ENCODE results near the gene LRPAP1. TPM values are rescaled to one million over a fixed set of nuclear protein-coding genes. Genes with fewer than 3 reads are reported as not detected.

The LRPAP1 gene
- total RNA-seq, 4 donors from 2014 or later: 65.0 to 131 (median 100) TPM

DNA sequence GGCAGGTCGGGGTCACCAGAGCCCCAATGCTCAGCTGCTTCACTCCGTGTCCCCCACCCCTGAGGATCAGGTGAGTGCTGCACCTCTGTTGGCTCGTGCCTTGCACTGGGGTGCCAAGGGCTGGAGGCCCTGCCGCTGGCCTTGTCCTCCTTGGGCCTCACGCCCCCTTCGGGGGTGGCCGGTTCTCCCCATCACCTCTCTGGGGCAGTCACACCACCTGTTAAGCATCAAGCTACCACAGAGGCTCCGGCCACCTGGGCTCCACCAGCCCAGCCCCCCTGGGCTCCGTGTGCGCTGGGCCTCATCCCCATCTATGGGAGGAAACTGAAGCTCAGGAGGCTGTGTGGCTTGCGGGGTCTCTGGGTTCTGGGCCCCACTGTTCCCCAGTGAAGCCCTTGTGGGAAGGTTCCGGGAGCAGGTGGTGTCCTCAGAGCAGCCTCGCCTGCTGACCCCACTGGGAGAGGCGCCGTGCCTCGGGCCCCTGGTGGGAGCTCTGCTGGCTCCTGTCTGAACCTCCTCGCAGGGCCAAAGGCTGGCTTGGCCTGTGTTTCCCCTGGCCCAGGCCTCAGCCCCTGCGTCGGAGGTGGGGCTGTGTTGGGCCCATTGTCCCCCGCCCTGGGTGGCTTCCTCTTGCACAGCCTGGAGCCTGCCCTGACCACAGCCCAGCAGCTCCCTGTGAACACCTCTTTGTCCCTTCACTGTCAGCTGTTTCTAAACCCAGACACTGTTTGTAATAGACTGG lies 38.3 kb downstream of the LRPAP1 start:
- H3K36me3 ChIP-seq: peaks cover 0 to 6% of the 10 kb centered on the region in 2 donors
- DNase-seq (no peak), ATAC-seq (no peak)
- H3K27me3 ChIP-seq: no peaks in the 10 kb centered on the region
- in situ Hi-C loops (cut with MboI; ENCODE audit: low sequenced_read_pairs in 4 of 4): no loop called here
- peaks cover 0 to 4% of the 10 kb centered on the region in 2 donors for H3K4me1 ChIP-seq
- no peaks in the 10 kb centered on the region for H3K9me3 ChIP-seq
- H3K4me3 ChIP-seq: no peak overlapping the region
- intact Hi-C loops (cut with DNase I; ENCODE audit: low total_unique reads): no loop called here
- TF ChIP-seq, protein P1, sequence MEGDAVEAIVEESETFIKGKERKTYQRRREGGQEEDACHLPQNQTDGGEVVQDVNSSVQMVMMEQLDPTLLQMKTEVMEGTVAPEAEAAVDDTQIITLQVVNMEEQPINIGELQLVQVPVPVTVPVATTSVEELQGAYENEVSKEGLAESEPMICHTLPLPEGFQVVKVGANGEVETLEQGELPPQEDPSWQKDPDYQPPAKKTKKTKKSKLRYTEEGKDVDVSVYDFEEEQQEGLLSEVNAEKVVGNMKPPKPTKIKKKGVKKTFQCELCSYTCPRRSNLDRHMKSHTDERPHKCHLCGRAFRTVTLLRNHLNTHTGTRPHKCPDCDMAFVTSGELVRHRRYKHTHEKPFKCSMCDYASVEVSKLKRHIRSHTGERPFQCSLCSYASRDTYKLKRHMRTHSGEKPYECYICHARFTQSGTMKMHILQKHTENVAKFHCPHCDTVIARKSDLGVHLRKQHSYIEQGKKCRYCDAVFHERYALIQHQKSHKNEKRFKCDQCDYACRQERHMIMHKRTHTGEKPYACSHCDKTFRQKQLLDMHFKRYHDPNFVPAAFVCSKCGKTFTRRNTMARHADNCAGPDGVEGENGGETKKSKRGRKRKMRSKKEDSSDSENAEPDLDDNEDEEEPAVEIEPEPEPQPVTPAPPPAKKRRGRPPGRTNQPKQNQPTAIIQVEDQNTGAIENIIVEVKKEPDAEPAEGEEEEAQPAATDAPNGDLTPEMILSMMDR (IDR thresholded peaks at IDR 0.05 in 4 of 5, conservative IDR thresholded peaks at IDR 0.05 in 1 of 5): no peak
- TF ChIP-seq POLR2A (IDR thresholded peaks at IDR 0.05): no peak
- no peak overlapping the region for H3K27ac ChIP-seq

DNA sequence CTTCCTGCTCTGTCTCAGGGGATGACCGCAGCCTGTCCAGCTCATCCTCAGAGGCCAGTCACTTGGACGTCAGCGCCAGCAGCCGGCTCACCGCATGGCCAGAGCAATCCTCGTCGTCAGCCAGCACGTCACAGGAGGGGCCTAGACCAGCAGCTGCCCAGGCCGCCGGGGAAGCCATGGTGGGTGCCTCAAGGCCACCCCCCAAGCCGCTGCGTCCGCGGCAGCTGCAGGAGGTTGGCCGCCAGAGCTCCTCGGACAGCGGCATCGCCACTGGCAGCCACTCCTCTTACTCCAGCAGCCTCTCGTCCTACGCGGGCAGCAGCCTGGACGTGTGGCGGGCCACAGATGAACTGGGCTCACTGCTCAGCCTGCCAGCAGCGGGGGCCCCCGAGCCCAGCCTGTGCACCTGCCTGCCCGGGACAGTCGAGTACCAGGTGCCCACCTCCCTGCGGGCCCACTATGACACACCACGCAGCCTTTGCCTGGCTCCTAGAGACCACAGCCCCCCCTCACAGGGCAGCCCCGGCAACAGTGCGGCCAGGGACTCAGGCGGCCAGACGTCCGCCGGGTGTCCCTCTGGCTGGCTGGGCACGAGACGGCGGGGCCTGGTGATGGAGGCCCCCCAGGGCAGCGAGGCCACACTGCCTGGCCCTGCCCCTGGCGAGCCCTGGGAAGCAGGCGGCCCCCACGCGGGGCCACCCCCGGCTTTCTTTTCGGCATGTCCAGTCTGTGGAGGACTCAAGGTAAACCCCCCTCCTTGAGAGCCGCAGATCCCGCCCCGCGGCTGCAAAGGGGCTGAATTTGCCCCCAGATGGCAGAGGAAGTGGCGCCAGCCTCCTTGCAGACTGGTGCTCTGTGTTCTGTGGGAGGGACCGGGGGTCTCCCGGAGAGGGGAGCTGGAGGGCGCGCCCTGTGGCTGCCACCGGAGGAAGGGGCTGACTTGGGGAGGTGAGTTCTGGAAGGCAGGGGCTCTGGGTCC lies 39.2 kb downstream of the LRPAP1 start:
- Histone ChIP-seq H3K4me3 (no peak overlapping the region), H3K27me3 (no peaks in the 10 kb centered on the region), H3K36me3 (peaks cover 0 to 6% of the 10 kb centered on the region in 2 donors), H3K9me3 (no peaks in the 10 kb centered on the region), H3K27ac (peak overlapping the region in 1 of 4 donors; percentile 44), H3K4me1 (peaks cover 0 to 4% of the 10 kb centered on the region in 2 donors)
- no peak for ATAC-seq
- DNase-seq: no peak
- no peak for TF ChIP-seq POLR2A (IDR thresholded peaks at IDR 0.05)
- TF ChIP-seq, protein P1 (IDR thresholded peaks at IDR 0.05 in 4 of 5, conservative IDR thresholded peaks at IDR 0.05 in 1 of 5): no peak
- in situ Hi-C loops (cut with MboI; ENCODE audit: low sequenced_read_pairs in 4 of 4) (no loop called here), intact Hi-C loops (cut with DNase I; ENCODE audit: low total_unique reads) (no loop called here)

DNA sequence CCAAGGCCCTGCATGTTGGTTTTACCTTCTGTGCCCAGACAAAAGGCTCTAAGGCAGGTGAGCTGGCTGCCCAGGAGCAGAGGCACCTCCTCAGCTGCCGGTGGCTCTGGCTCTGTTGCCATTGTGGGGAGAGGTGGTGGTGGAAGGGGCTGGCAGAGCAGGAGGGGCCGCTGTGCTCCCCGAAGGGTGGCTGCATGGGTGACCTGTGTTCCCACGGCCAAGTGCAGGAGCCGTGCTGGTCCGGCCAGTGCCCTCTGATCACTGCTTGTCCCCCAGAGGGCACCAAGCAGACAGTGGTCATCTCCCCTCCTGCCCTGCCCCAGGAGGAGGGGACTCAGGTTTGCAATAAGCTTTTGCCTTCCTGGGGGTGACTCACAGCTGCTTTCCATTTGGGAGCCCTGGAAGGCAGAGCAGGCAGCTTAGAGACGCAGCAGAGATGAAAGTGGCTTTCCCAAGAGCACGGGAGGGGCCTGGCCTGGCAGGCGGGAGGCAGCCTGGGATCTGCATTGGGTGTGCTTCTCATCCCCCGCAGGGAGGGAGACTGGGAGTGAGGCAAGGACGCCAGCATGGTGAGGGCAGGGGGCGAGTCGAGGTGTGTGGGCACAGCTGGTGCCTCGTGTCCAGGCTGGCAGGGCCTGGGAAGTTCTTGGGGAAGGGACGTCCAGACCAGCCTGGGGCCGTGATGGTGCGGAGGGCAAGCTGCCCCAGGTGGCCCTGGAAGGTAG lies 40.4 kb downstream of the LRPAP1 start:
- Histone ChIP-seq H3K9me3 (no peaks in the 10 kb centered on the region), H3K36me3 (peaks cover 0 to 6% of the 10 kb centered on the region in 2 donors), H3K4me1 (peaks cover 0 to 8% of the 10 kb centered on the region in 2 donors), H3K27ac (peak overlapping the region in 2 of 4 donors; percentile 6 to 44), H3K27me3 (no peaks in the 10 kb centered on the region), H3K4me3 (no peak overlapping the region)
- intact Hi-C loops (cut with DNase I; ENCODE audit: low total_unique reads) (no loop called here), in situ Hi-C loops (cut with MboI; ENCODE audit: low sequenced_read_pairs in 4 of 4) (no loop called here)
- DNase-seq (no peak), ATAC-seq (no peak)
- TF ChIP-seq, protein P1 (IDR thresholded peaks at IDR 0.05 in 4 of 5, conservative IDR thresholded peaks at IDR 0.05 in 1 of 5): no peak
- TF ChIP-seq POLR2A (IDR thresholded peaks at IDR 0.05): no peak

DNA sequence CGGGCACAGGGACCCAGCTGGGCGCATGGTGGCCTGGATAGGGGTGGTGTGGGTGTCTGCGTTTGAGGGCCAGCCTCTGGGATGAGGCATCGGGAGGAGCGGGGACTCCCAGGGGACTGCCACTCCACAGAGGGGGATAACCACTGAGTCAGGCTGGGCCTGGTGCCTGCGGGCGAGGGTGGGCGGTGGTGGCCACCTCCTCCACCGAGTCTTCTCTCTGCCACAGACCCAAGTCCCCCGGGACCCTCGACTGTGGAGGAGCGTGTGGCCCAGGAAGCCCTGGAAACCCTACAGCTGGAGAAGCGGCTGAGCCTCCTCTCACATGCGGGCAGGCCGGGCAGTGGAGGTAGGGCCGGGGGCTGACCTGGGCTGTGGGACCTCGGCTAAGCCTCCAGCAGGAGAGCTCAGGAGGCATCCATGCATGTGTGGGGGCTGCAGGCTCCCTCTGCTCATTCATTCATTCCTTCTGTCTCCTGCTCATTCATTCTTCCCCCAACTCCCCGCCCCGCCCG lies 42.7 kb downstream of the LRPAP1 start:
- in situ Hi-C loops (cut with MboI; ENCODE audit: low sequenced_read_pairs in 4 of 4) (no loop called here), intact Hi-C loops (cut with DNase I; ENCODE audit: low total_unique reads) (no loop called here)
- no peaks in the 10 kb centered on the region for H3K27me3 ChIP-seq
- no peak for TF ChIP-seq POLR2A (IDR thresholded peaks at IDR 0.05)
- TF ChIP-seq, protein P1 (IDR thresholded peaks at IDR 0.05 in 4 of 5, conservative IDR thresholded peaks at IDR 0.05 in 1 of 5): no peak
- no peak for DNase-seq
- no peaks in the 10 kb centered on the region for H3K9me3 ChIP-seq
- no peak for ATAC-seq
- H3K27ac ChIP-seq: no peak overlapping the region
- H3K36me3 ChIP-seq: peaks cover 0 to 6% of the 10 kb centered on the region in 2 donors
- H3K4me3 ChIP-seq: no peak overlapping the region
- peaks cover 16 to 28% of the 10 kb centered on the region in 2 donors for H3K4me1 ChIP-seq
